HL-60/S4 treated with phorbol 12-myristate 13-acetate at 8.2 ng/mL for 4 days and 3 days (cell line): ENCODE measurements around the gene DIP2C.
"Not testable (repeated sequence)": the region's sequence is repeated elsewhere in the genome, so short reads cannot be mapped to it uniquely, and the experiment has no call there.

ENCODE experiments used
- in situ Hi-C: fragments of 300-500 bp; cut with MboI; formaldehyde crosslinking; loops from 2 replicates; pipeline ENCODE4 v1.15.0; 2022; ENCODE audit warnings: low sequenced_read_pairs

DIP2C gene

DNA sequence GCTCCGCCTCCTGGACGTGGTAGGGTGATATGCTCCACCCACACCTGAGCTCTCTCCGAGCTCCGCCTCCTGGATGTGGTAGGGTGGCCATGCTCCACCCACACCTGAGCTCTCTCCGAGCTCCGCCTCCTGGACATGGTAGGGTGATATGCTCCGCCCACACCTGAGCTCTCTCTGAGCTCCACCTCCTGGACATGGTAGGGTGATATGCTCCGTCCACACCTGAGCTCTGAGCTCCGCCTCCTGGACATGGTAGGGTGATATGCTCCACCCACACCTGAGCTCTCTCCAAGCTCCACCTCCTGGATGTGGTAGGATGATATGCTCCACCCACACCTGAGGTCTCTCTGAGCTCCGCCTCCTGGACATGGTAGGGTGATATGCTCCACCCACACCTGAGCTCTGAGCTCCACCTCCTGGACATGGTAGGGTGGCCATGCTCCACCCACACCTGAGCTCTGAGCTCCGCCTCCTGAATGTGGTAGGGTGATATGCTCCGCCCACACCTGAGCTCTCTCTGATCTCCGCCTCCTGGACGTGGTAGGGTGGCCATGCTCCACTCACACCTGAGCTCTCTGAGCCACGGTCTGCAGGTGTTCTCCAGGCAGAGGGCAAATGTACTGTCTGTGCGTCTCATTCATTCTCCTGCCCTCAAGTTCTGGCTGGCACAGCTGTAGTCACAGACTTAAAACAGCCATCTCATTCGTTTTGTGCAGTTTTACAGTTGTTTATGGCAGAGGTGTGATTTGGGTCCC is 252.4 kb downstream of the DIP2C start:
- in situ Hi-C loops, result no loop called here

DNA sequence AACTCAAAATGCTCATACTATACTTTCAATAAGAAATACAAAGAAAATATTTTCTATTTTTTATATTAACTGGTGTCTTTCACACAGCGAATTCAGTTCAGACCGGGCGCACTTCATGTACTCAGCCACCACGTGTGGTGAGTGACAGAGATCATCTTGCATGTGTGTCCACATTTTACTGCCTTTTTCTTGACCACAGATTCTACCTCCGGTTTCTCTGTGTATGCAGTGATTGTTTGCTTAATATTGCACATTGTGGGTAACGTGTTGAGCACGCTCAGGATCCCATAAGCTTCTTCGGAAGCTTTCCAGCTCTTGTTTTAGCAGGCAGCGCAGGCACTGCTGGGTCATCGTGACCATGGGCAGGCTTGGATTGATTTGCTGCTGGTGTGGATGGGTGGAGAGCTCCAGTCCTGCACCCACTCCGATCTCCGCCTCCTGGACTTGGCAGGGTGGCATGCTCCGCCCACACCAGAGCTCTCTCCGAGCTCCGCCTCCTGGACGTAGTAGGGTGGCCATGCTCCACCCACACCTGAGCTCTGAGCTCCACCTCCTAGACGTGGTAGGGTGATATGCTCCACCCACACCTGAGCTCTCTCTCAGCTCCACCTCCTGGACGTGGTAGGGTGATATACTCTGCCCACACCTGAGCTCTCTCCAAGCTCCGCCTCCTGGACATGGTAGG is 253.3 kb downstream of the DIP2C start:
- in situ Hi-C loops, result no loop called here

DNA sequence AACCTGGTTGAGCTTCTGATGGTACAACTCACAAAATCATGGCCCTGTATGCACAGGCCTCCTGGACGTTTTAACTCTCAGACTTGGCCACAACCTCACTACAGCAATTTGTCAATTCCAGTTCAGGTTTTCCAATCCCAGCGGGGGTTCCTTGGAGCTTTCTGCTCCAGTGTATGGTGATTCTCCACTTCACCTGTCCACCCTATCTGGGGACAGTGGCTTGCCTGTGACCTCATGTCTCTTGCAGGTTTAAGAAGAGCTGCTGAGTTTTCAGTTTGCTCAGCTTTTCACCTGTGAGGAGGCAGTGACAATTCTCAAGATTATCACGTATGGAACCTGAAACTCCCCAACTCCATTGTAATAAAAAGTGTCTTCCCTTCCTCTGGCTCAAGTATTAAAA is 254.1 kb downstream of the DIP2C start:
- in situ Hi-C loops, result no loop called here

DNA sequence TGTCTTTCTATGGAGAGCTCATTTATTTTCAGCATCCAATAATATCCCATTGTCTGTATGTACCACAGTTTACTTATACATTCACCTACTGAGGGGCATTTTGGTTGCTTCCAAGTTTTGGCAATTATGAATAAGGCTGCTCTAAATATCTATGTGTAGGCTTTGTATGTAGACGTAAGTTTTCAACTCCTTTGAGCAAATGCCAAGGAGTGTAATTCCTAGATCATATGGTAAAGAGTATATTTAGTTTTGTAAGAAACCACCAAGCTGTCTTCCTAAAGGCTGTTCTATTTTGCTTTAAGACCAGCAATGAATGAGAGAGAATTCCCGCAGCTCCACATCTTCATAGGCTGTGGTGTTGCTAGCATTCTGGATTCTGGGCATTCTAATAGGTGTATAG is 259.8 kb downstream of the DIP2C start:
- in situ Hi-C loops, result no loop called here

DNA sequence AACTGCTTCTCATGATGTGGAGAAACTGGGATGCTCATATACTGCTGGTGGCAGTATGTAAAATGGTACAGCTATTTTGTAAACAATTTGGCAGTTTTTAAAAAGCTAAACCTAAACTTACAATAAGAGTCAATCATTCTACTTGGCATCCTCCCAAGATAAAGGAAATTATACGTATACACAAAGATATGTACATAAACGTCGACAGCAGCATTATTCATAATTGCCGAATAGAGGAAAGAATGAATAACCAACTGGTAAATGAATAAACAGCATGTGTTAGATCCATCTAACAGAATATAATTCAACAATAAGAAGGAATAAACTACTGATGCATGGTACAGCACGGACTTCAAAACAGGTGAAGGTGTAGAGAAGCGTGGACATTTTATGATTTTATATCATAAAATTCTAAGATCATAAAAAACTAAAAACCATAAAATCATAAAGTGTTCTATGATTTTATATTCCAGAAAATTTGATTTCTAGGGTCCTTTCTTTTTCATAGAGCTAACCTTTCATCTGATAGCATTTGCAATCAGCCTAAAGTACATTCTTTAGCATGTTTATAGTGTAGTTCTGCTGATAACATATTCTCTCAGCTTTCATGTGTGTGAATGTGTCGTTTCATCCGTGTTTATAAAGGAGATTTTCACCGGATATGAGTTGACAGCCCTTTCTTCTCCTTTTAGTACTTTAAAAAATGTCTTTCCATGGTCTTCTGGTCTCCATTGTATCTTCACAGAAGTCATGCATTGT is 261.5 kb downstream of the DIP2C start:
- in situ Hi-C loops, result no loop called here

DNA sequence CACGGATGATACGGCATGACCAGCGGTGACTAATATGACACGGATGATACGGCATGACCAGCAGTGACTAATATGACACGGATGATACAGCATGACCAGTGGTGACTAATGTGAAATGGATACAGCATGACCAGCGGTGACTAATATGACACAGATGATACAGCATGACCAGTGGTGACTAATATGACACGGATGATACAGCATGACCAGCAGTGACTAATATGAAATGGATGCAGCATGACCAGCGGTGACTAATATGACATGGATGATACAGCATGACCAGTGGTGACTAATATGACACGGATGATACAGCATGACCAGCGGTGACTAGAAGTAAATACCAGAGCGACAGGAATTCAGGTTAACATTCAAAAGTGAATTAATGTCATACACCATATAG is 264.1 kb downstream of the DIP2C start:
- in situ Hi-C loops, result not testable (repeated sequence)

DNA sequence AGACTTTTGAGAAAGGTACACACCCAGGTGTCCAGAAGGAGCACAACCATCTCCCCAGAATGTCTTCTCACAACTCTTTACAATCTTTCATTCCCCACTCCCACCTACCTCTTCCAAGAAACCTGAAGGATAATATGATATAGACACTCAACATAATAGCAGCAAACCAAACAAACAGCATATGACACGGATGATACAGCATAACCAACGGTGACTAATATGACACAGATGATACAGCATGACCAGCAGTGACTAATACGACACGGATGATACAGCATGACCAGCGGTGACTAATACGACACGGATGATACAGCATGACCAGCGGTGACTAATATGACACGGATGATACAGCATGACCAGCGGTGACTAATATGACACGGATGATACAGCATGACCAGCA is 264.7 kb downstream of the DIP2C start:
- in situ Hi-C loops, result not testable (repeated sequence)

DNA sequence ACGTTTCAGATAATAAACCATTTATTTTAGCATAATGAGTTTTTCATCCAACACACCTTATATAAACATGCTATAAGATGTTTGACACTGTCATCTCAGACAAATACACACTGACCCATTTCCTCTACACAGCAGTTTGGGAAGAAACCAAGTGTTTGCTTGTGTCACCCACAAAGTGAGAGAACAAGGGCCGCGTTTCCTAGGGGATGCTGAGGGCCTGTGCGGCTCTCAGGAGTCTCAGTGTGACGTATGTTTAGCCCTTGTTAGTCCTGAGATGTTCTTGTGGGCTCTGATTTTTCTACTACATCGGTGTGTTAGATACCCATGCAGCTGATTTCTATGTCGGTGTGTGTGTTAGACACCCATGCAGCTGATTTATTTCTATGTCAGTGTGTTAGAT is 266.3 kb downstream of the DIP2C start:
- in situ Hi-C loops, result no loop called here

DNA sequence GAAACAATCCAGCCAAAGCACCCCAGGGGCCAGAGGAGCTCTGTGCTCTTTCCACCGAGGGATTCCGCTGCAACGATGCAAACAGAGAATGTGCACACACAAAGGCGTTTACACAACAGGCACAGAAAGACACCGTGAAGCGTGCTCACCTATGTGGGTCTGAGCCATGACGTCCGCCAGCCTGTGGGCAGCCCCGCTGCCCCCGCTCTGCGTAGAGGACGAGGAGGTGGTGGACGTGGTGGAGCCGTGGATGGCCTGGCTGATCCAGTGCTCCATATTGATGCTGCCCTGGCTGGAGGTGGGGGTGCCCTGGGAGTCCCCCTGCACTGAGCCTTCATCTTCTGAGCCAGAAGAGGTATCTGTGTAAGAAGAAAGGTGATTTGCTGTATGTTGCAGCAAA is 266.8 kb downstream of the DIP2C start:
- in situ Hi-C loops, result no loop called here

DNA sequence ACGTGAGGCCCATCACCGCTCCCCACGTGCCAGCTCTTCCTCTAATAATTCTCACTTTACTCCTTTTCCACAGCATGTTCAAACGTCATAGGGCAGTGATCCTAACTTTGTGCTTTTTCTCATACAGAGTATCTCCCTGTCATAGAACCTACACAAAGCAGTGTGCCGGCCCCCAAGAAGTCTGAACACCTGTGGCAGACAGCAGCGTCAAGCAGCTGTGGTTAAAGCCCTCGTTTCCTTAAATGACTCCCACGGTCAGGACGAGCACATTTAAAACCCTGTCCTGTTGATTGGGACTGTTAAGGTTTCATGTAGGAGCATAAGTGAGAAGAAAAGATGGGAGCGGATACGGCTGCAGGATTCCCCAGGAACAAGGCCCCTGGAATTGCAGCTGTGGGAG is 267.2 kb downstream of the DIP2C start:
- in situ Hi-C loops, result no loop called here

DNA sequence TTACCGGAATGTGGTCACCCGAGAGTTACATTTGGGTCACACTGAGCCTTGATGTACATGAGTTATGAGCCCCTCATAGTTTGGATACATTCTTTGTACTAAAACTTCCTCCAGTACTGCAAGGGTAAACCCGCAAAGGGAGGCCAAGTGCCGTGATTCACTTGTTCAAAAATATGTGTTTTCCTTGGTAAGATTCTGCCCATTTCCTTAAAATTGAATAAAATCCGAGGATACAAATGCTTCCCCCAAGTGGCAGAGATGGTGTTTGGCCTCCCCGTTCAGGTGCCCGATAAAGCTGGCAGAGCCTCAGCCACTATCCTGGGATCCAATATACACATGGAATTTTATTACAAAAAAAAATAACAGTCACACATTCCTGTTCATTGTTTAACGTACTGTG is 268.3 kb downstream of the DIP2C start:
- in situ Hi-C loops, result no loop called here

DNA sequence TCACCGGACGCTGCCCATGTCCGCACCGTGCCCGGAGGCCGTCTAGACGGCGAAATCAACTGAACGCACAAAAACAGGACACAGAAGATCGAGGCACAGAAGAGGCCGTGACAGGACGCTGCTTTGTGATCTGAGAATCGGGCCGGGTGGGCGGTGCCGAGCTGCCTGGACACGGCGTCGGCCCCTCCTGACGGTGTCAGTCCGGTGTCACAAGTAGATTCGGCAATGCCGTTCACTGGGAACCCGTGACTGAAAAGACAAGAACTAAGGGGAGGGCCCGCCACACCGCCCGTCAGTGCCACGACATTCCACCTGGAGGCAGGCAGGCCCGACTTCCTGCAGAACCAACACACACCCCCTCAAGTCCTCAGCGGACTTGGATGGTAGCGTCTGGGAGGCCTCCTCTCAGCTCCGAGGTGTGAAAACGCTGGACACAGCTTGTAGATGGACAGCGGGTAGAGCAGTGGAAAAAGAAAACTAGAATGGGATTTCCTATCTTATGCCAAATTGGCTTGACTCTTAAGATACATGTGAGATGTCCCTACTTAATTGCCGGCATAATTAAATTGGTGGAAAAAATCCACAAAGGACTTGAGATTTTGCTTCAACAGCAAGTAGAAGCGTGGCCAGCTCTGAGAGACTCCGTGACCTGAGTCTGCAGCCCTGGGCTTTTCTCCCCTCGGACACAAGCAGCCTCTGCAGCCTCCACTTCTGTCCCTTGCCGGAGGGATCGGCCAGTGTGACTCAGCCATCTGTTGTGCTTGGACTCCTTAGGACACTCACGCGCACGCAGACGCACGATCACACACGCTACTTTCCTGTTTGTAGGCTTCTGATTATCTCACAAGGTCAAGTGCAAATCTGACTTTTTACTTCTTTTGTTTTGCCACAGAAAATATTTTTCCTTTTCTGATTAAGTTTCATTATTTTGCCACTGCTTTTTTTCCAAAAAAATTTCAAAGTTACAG is 269.0 kb downstream of the DIP2C start:
- in situ Hi-C loops, result no loop called here

DNA sequence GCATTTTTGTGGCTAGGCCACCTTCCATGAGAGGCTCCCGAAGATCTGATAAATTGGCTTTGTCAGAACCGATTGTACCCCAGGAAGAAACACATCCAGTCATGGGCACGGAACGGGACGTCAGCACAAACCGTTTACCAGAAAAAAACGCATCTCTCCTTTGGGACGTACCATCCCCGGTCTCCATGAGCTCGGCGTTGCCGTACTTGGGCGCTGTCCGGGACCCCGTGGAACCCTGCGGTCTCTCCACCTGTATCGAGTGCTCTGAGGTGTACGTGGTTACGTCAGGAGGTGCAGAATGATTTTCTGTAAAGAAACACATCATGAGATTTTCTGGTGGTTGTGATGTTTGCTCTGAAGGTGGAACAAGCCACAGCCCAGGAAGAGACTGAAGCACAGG is 270.6 kb downstream of the DIP2C start:
- in situ Hi-C loops, result no loop called here

DNA sequence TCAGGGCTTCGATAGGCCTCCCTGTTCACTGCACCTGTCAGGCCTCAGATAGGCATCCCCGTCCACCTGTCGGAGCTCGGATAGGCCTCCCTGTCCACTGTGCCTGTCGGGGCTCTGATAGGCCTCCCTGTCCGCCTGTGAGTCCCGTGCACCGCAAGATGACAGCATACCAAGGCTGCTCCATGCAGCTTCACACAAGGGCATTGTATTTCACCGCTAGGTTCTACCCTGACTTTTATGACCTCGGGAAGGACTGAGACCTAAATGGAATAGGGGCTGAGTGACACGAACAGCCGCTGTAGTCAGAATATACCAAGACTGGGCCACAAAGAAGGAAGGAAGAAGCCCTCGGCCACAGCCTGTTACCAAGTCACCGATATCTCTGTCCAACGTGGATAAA is 271.2 kb downstream of the DIP2C start:
- in situ Hi-C loops, result no loop called here

DNA sequence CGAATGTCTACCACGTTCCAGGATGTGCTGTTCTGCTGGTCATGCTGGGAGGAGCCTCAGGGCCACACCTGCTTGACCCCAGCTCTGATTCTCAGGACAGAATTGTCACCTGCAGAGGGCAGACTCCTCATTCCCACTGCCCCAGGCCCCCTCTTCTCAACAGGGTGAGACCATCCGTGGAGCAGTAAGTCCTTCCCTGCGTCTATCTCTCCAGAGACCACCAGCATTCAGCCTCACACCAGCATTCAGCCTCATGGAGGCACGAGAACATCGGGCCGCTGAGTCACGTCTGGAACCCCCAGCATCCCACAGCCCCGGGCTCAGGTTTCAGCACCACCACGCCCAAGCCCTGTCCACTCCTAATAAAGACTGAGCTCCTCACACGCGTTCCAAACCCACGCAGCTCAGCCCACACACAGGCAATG is 273.4 kb downstream of the DIP2C start:
- in situ Hi-C loops, result no loop called here

DNA sequence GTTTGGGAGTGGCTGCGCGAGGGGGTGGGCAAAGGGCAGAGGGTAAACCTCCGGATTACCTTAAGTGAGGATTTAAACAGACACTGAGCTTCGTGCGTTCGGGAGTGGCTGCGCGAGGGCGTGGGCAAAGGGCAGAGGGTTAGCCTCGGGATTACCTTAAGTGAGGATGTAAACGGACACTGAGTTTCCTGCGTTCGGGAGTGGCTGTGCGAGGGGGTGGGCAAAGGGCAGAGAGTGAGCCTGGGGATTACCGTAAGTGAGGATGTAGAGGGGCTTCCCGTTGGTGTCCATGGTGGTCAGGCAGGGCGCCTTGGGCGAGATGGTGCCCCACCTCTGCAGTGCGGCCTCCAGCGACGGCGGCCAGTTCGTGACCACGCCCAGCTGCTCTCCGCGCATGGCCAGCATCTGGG is 275.8 kb downstream of the DIP2C start:
- in situ Hi-C loops, result no loop called here

DNA sequence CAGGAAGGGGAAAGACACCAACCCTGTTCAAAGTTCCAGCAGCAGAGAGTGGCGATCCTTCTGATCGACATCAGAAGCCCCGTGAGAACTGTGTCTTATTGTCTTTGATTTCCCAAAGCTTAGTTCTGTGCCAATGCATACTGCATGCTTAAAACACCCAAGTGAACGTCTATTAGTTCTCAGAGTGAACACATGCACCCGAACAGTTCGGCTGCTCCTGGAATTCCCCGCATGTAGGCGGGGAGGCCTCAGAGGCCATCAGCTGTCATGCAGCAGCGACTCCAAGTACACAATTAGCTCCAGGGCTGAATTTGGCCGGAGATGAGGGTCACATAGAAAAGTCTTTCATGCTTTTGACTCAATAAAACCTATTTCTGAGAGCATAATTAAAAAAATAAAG is 277.4 kb downstream of the DIP2C start:
- in situ Hi-C loops, result no loop called here

DNA sequence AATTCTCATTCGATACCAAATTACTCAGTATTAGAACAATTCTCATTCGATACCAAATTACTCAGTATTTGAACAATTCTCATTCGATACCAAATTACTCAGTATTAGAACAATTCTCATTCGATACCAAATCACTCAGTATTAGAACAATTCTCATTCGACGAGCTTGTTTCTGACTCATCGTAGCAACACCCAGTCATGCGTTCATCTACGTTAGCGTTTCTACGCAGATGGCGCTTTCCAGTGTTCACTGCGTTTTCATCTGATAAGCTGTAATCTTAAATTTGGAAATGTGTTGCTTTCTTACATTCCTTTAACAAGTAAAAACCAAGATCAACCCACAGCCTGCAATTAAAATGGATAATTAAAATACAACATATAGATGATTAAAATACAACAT is 277.9 kb downstream of the DIP2C start:
- in situ Hi-C loops, result no loop called here

DNA sequence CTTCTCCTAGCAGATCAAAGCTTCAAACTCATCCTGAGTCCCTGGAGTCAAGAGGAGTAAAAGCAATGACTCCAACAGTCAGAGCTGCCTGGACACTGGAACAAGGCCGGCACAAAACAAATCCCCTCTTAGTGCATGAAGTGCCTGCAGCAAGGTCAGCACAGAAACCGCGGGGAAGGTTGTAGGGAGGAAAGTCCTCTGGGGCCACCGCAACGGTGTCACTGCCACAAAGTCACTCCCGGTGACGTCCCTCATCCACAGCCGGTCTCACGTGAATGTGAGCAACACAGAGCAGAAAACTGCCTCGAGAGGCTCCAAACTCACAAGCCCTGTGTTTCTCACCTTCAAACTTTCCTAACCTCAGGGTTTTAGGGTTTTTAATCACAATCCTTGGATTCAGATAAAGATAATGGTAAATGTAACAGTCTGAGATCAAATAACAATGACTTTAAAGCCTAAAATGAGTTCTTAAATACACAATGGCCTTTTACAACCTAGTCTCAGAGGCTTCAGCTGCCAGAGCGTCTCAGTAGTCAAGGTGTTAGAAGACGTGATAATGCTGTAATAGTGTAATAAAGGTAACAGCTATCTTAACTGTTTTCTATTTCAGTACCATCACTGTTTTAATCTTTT is 279.9 kb downstream of the DIP2C start:
- in situ Hi-C loops, result no loop called here

DNA sequence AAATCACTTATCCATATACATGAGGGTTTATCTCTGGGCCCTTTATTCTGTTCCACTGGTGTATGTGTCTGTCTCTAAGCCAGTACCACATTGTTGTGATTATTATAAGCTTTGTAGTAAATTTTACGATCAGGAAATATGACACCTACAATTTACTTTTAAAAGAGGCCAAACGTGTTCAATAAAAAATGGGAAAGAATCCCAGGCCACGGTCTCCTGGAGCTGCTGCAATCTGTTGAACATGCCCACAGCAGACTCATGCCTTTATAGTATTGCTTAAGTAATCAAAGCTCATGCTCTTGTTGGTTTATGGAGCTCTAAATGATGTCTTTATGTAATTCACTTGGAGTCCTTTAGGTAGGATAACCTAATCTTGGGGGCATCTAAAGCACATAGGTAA is 281.2 kb downstream of the DIP2C start:
- in situ Hi-C loops, result no loop called here
